HG03354 (cell line): ENCODE data around the gene ENTREP1.

Experiments
- ATAC-seq: cut with Tn5 transposase; IDR thresholded peaks from one replicate; pipeline ENCODE4 v1.9.1; 2021; ENCODE audit warnings: mild to moderate bottlenecking; ENCODE audit not compliant: unreplicated experiment, poor library complexity, severe bottlenecking

ENTREP1 gene

GRCh38 chr9:69357030-69357775, 32.2 kb downstream of the ENTREP1 start:
- ATAC-seq, result no peak

GRCh38 chr9:69357821-69358220, 32.8 kb downstream of the ENTREP1 start:
- ATAC-seq, result no peak

DNA sequence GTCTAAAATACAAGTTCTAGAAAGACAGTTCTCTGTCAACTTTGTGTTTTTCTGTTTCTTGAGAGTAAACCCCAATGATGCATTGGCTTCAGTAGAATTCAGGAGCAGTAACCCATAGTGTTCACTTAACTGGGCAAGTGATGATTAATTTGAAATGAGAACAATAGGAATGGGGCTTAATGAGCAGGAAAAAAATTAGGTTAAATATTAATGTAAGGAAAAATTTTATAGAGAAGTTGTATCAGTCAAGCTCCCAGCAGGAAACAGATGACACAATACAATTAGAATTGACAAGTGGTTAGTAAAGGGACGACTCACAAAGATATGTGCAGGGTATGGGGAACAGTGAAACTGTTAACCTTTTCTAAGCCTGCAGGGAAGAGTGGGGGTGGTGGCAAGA, 38.2 kb downstream of the ENTREP1 start:
- ATAC-seq, result no peak

GRCh38 chr9:69364510-69365150, 39.6 kb downstream of the ENTREP1 start:
- no peak for ATAC-seq

DNA sequence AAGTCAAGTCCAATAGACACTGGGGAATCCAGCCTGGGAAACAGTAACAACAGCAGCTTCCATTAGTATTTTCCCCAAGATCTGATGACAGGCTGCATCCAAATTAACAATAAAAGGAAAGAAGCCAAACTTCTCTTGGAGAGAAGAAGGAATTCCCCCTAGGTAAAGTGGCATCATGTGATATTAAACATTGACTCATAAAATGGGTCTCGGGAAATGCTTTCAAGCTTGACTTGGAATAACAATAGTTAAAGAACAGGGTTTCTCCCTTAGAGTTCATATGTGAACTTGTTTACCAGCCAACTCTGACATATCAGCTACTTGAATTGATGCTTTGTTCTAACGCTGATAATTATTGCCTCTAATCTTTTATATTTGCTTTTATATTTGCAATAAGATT, 45.4 kb downstream of the ENTREP1 start:
- no peak for ATAC-seq

GRCh38 chr9:69371001-69371400, 46.0 kb downstream of the ENTREP1 start:
- no peak for ATAC-seq

DNA sequence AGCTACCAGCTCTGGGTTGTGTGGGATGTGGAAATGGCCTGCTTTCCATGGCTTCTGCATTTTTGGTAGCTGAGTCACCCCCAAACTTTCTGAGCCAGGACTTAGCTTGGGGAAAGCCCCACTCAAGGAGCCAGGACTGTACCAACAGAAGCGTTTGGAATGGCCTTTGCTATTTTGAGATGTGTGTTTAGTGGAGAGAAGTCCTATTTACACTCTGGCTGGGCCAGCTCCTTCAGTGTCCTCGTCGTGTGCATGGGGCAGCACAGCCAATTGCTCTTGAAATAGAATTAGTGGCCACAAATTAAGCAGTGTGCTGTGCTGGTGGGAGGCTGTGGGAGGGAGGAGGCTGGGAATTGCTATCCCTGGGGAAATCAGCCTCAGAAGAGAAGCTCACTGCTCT, 51.6 kb downstream of the ENTREP1 start:
- ATAC-seq, result no peak

DNA sequence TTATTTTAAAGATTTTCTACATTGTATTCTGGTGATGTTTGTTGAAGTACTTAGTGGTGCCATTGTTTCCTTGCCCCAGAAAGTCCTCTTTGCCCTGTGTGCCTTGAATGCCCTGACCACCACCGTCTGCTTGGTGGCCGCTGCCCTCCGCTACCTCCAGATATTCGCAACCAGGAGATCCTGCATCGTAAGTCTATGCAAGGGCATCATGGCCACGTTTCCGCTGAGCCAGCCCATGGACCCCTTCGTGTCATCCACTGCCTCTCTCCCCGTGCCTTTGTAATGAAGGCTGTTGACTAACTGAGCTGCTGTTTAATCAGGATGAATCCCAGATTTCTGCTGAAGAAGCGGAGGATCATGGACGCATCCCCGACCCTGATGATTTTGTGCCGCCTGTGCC, 52.3 kb downstream of the ENTREP1 start:
- no peak for ATAC-seq

DNA sequence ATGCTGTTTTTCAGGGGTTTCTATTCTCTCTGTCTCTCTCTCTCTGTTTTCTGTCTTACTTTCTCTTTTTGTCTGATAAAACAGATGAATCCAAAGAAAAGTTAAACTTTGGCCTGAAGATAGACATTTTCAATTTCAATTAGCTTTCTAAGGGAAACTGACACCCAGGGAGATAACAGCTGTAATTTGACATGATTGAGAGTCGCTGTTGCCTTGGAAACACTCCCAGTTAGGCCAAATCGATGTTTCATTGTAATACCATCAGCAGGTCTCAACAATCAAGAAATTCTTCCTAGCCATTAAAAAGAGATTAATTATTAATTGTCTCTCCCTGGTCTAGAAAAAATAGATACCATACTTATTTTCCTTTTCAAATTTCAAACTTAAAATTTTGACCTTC, 53.0 kb downstream of the ENTREP1 start:
- no peak for ATAC-seq

GRCh38 chr9:69379270-69379982, 54.4 kb downstream of the ENTREP1 start:
- ATAC-seq, result no peak

DNA sequence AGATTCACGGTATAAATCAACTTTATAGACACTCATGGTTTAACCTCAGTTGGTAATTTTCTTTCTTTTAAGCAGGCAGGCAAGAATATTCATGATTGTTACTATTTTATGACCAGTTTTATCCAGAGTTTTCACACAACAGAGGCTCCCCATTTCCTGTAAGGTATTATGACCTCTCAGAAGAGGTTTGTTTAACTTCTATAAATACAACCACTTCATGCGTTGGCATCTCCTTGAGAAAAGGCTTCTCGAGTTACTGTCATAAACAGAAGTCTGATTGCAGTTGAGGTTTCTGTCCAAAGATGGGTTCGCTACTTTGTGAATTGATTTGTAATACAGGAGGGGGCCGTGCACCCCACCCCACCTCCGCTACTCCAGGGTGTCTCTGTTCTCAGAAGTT, 55.3 kb downstream of the ENTREP1 start:
- no peak for ATAC-seq

DNA sequence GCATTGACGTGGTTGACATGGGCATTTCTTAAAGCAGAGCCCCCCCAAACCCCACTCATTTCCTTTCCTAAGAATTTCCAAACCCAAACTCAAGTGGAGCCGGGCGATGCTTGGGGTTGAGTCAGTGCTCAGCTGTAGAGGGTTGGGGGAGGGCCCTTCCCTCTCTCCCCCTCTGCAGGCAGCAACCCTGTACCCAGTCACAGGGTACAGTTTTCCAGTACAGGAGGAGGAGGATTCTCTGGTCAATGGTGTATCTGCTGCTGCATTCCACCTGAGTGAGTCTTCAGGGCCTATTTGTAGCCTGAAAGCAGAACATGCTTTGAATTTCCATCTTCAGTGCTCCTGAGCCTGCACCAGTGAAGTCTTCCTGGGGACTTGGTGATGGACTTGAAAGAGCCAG, 55.8 kb downstream of the ENTREP1 start:
- no peak for ATAC-seq

GRCh38 chr9:69382135-69382534, 57.1 kb downstream of the ENTREP1 start:
- ATAC-seq, result no peak

- ATAC-seq, result no peak
Observed at GRCh38 chr9:69385581-69386033, 60.6 kb downstream of the ENTREP1 start.

- no peak for ATAC-seq
Observed at GRCh38 chr9:69386651-69387050, 61.6 kb downstream of the ENTREP1 start.

GRCh38 chr9:69388596-69388995, 63.6 kb downstream of the ENTREP1 start:
- no peak for ATAC-seq

DNA sequence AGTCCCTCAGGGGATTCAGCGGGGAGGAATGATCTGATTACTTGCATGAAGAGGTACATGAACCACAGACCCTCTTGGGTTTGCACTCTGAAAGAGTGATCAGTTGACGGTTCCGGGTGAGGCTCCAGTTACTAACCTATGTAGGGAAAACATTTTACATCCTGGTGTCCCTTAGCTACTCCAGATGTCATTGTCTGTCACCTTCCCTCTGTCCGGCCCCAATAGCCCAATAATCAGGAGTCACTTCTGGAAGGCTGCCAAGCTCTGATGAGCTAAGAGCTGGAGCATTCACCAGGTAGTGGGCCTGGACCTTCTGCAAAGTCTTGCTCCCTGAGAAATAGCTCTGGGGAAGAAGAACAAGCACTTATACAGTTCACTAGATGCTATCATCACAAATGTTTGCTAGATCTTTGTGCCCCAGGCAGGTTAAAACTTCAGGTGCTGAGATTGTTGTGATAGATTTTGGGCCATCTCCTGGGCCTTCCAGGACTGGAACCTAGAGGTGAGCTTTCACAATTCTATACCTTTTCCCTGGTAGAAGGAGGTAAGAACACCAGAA, 64.5 kb downstream of the ENTREP1 start:
- no peak for ATAC-seq

DNA sequence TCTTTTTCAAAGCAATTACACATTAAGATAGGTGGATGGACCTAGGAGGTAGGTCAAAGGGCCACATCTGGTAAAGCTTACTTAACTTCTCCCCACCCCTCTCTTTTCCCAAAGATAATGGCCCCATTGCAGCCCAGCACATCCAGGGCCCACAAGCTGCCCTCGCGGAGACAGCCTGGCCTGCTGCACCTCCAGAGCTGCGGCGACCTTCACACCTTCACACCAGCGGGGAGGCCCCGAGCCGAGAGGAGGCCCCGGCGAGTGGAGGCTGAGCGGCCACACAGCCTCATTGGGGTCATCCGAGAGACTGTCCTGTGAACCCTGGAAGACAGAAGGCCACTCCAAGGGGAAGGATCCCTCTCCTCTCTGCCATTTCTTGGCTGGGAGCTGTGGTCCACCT, 66.5 kb downstream of the ENTREP1 start:
- no peak for ATAC-seq

DNA sequence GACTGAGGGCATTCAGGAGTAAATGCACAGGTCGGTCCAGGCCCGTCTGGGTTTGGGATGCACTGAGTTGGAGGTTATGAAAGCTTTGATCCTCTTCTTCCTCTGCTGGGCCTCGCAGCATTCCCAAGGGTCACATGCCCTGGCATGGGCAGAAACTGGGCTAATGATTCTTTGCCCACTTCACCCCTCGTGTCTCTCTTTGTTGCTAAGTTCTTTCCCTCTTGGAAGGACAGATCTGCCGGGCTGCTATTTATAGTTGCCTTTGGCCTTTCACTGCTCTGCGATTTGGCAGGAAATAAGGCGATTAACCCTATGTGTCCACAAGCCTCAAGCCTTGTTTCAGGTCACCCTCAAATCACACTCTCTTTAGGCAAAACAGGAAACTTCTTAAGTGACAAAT, 66.9 kb downstream of the ENTREP1 start:
- no peak for ATAC-seq

- no peak for ATAC-seq
Observed at GRCh38 chr9:69392826-69393225, 67.8 kb downstream of the ENTREP1 start.

DNA sequence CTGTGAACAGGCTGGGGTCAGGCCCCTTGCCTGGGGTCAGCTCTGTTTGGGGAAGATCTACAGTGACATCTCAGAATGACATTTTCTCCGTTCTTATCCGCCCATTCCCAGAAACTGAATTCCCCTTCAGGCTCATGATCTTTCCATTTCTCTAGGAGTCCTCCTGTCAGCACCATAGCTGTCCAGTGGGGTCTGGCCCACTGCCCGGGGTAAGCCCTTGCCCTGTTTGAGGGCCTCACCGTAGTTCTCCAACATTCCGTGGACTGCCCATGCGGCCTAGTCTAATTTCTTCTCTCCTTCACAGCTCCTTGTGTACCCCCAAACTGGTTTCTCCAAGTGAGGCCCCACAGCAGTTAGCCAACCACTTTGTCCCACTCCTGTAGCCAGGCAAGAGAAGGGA, 68.4 kb downstream of the ENTREP1 start:
- ATAC-seq, result no peak
